GM18951 (cell line): ENCODE results near the gene CDR2L.

Source experiments
- POLR2A ChIP-seq: IDR thresholded peaks from 4 replicates; pipeline ENCODE4 v1.6.1; 2011; ENCODE audit warnings: mild to moderate bottlenecking; ENCODE audit not compliant: insufficient read length, insufficient read depth; ENCODE audit errors: extremely low read depth
- in situ Hi-C: fragments of 300-500 bp; cut with MboI; formaldehyde crosslinking; loops from one replicate; pipeline ENCODE4 v1.12.0; 2022; ENCODE audit warnings: low sequenced_read_pairs, mixed read lengths, inconsistent platforms; ENCODE audit not compliant: unreplicated experiment

CDR2L gene

DNA sequence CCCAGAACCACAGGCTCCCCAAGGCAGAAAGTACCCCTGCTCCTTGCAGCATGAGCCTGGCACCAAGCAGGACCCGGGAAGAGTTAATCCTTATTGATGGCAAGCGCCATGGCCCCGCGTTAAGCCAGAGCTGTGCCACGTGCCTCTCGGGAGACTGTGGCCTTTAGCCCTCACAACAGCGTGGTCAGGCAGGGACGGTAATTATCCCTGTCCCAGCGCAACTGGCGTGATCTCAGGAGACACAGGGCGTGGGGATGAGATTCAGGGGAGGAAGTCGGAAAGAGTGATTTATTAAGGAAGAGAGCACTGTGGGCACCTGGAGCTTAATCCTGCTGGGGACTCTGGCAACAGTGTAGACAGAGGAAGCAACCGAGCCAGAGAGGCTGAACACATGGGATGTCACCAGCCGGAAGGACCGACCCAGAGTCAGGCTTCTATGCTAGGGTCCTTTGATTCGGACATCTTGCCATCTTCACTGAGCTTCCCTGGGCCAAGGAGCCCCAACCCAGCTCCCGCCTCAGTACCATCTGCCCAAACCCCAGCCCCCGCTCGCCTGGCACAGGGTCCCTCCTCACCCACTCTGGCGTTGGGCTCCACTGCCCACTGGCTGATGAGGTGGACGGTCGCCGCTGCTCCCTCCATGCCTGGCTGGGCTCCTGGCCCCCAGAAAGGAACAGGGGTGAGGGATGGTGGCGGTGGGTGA is 34.9 kb upstream of the CDR2L start:
- in situ Hi-C loops: no loop called here
- no peak for TF ChIP-seq POLR2A

DNA sequence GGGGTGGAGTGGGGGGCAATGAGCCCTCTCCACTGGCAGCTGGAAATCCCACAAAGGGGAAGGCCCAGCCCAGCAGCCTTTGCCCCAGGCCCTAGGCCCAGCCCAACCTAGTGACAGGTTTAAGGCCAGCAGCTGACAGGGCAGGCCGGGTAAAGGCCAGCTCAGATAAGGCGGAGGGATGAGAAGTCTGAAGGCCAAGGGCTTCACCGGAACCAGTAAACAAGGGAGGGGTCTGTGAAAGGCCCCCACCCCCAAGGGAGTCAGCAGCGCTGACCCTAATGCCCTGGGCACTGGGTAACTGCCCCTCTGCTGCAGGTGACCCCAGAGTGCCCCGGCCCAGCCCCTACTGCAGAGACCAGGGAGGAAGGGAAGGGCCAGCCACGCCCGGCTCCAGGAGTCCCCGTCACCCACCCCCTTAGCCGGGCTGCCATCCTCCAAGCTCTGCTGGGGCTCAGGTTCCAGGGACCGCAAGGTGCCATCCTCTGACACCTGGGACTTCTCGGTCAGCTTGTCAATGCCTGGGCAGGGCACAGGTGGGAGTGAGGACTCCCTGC is 34.2 kb upstream of the CDR2L start:
- in situ Hi-C loops: no loop called here
- no peak for TF ChIP-seq POLR2A

DNA sequence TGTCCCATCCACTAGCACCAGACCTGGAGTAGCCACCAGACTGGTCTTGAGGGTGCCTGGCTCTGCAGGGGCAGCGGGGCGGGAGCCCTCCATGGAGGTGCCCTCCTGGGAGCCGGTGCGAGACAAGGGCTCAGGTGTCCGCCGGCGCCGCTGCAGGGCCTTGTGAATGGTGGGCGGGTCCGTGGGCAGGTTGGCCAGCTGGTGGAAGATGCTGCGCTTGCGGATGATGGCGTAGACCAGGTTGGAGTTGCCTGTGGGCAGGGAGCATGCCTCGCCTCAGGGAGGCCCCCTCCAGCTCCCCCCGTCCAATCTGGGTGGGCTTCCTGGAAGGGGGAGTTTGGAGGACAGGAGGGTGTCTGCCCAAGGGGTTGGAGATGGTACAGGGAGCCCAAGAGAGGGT is 33.3 kb upstream of the CDR2L start:
- no peak for TF ChIP-seq POLR2A
- in situ Hi-C loops: no loop called here

DNA sequence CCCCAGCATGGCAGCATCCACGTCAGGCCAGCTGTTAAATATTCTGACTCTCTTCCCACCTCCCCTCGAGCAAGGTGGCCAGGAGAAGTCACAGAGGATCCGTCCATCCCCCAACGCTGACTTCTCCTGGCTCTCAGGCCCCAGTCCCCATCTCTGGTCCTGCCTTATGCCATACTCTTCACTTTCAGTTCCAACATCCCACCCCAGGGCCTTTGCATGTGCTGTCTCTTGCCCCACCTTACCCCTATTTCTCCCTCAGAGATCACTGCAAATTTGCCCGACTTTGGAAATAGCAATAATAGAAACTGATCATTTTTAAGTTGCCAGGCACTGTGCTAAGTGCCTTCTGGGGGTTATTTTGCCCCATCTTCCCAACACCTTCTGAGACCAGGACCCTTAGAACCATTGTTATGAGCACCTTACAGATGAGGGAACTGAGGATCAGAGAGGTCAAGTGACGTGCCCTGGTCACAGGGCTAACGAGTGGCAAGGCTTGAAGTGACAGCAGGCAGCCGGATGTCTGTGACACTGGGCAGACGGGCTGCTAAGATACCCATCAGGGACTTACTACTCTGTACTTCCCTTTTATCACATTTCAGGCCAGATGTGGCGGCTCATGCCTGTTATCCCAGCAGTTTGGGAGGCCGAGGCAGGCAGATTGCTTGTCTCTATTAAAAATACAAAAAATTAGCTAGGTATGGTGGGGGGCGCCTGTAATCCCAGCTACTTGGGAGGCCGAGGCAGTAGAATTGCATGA is 32.6 kb upstream of the CDR2L start:
- in situ Hi-C loops: no loop called here
- no peak for TF ChIP-seq POLR2A

DNA sequence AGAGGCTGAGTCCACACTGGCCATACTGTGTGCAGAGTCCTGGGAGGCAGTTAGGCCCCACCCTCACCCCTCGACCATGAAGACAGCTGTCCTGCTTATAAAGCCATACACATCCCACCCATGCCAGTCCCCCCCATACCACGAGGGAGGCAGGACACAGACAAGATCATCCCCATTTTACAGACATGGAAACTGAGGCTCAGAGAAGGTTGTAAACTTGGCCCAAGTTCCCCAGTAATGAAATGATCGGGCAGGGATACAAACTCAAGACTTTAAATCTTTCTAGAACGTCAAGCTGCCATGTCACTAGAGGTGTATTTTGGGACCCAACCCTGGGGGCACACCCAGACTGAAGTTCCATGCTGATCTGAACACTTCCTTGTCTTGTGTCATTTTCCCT is 31.3 kb upstream of the CDR2L start:
- in situ Hi-C loops: no loop called here
- TF ChIP-seq POLR2A: no peak

DNA sequence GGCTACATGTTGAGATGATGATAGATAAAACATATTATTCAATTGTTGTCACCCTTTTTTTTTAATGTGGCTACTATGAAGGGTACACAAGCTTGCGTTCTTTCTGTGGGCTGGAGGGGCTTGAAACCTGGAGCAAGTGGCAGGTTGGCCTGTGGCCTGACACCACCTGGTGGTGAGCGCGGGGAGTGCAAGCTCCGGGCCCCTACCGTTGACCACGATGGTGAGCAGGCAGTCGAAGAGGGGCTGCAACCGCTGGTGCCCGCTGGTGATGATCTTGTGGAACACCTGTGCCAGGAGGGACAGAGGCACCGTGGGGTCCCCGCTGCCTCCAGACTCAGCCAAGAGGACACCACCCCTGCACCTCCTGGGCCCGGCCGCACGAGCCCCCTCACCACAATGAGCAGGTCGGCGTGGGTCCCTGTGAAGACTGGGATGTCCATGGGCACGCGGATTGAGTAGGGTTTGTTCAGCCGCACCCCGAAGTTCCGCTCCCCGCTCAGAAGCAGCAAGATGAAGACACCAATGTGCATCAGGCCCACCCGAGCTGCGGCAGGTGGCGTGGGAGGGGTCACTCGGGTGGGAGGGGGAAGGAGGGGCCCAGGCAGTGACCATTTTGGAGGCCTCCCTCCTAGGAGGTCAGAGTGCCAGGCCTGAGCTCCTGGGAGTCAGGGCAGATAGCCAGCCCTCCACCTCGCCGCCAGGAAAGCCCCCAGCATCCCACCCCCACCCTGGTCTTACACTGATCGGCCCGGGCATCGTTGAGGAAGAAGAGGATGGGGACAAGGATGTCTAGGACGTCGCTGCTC is 29.3 kb upstream of the CDR2L start:
- no peak for TF ChIP-seq POLR2A
- in situ Hi-C loops: no loop called here

DNA sequence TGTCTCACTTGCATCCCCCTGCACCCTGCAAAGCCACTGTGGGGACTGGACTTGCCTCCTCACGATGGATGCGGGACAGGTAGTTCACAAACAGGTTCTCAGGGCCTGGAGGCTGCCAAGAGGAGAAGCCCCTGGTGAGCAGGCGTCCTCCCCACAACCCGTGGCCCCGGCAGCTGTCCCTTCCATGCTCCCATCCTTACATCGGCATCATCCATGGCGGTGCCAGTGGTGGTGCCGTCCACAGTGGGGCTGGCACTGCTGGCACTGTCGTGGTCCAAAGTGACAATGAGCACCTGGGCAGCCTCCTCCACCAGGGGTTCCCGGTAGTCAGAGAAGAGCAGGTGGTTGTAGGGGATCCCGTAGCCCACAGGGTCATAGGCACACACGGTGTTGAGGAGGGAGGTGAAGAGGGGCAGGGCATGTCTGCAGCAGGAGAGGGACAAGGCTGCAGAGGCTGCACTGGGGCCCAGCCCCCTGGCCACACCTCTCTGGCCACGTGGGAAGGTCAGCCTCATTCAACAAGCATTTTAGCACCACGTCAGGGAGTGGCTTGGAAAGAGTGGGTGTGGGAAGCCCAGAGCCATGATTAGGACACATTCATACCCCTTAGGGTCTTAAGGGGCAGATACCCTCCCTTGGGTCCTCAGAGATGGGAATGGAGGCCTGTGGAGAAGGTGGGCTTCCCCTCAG is 27.5 kb upstream of the CDR2L start:
- no peak for TF ChIP-seq POLR2A
- in situ Hi-C loops: no loop called here

DNA sequence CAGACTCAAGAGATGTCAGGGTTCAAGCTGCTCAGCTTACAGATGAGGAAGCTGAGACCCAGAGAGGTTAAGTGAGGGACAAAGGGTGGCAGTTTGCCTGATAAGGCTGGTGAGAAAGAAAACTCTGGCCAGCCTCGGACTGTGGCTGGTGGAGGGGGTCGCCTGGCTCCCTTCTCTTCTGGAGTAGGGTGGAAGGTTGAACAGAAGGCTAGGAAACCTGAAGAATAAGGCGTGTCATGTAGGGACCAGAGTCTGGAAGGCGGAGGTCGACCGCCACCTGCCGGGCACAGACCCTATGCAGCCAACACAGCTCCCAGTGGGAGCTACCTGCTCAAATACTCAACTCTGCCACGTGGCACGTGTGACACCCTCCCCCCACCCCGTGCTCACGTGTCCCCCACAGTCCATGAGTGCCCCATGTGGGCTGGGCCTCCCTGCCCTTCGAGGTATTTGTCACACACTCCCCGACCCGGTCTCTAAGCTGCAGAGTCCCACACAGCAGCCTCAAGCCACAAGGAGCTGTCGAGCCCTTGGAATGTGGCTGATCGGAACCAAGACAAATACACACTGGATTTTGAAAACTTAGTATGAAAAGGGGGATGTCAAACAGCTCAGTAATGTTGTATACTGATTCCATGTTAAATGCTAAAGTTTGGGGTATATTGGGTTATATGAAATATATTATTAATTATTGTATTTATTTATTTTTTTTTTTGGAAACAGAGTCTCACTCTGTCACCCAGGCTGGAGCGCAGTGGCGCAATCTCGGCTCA is 26.7 kb upstream of the CDR2L start:
- no peak for TF ChIP-seq POLR2A
- in situ Hi-C loops: no loop called here

DNA sequence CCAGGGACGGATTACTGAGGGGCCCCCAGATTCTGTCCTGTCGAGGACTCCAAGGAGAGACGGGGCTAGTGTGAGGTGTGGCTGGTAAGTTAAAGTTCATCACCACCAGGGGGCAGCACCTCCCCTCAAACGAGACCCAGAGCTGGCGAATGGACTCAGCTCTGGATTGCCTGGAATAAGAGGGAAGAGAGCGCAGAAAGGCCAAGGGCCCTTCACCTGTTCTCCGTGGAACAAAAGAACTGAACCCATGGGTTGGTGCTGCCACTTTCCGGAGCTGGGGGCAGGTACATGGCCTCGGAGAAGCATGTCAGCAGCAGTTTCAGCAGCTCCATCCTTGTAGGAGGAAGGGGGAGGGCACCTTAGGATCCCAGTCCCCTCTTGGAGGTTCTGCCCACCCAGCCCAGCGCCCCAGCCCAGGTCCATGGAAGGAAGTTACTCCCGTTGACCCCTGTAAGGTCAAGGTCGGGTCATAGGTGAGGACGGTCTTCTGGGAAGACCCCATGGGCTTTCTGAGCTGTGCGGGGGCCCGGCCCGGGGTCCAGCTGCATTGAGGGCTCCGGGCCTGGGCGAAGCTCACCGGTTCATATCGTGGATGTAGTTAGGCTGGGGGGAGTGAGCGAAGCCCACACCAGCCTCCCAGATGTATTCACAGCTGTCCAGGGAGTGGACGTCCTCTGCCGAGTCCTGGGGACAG is 25.6 kb upstream of the CDR2L start:
- in situ Hi-C loops: no loop called here
- TF ChIP-seq POLR2A: no peak

DNA sequence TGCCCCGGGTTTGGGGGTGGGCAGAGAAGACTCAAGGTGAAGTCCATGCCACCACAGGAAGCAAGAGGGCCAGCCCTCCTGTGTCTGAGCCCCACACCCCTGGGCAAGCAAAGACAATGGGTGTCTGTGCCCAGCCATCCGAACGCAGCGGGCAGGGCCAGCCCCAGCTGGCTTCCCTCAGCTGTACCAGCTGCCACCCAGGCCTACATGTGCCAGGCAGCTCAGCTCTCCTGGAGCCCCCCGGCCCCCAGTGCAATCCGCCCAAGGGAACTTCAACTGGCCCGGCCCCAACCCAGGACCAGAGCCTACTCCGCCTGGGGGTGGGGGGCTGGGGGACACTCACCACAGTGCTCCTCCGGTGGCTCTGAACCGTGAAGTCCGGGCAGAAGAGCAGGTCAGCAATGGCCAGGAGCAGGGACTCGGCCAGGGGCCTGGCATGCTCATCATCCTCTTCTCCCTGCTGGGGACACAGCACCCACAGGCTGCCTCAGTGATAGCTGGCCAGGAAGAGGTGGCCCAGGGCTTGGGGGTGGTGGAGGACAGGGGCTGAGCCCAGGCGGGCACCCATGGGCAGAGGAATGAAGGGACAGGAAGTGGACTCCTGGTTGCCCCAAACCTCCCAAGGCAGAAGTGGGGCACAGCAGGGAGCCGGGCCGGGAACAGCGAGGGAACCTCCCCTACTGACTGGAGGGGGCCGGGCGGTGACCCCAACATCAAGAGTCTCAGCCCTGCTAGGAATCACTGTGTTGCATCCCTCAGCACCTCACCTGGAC is 24.6 kb upstream of the CDR2L start:
- TF ChIP-seq POLR2A: no peak
- in situ Hi-C loops: no loop called here

DNA sequence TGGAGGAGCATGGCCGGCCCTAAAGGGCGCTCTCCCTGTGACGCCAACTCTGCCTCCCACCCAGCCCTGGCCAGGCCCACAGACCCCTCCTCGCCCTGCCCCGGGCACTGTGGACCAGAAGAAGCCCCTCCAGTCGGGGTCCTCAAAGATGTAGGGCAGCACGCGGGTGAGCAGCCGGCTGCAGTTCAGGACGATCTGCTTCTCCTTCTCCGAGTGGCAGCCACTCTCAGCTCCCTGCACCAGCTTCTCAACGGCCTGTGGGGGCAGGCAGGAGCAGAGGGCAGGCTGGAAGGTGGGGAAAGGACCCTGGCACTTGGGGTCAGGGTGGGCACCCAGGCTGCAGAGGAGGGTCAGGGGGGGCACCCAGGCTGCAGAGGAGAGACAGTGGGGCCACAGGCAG is 23.8 kb upstream of the CDR2L start:
- in situ Hi-C loops: no loop called here
- no peak for TF ChIP-seq POLR2A

DNA sequence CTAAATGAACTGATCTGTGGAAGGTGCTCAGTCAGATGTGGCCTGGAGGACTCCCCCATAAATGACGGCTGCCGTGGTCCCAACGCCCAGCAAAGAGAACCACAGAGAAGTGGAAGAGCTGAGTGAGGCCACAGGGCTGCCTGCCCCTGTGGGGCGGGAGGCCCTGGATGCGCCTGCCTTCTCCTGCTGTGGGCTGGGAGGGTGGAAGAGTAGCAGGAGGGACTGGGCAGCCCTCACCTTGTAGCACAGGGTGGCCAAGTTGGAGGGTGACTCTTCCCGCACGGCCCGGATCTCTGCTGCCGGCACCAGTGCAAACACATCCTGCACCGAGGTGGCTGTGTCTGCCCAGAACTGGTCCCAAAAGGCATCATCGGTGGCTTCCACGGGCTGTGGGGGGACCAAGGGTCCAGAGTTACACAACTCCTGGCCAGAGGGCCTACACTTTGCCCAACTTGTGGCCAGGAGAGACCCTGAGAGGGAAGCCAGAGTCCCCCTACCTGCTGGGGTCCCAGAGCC is 23.1 kb upstream of the CDR2L start:
- in situ Hi-C loops: no loop called here
- no peak for TF ChIP-seq POLR2A
